Erythroblast (primary cell): ENCODE results near the gene FOXJ3.

ENCODE experiments used
- DNase-seq, 2 experiments: peaks; one replicate each; lab custom pipeline; 2025; lab: John Stamatoyannopoulos, UW
- GATA1 ChIP-seq: IDR thresholded peaks from 2 replicates; pipeline ENCODE4 v1.6.1; 2011; ENCODE audit warnings: low read depth, mild to moderate bottlenecking, control low read depth, low read length, moderate library complexity
- POLR2A ChIP-seq: IDR thresholded peaks from 2 replicates; pipeline ENCODE4 v1.6.1; 2011; ENCODE audit warnings: mild to moderate bottlenecking, low read length

Gene FOXJ3

DNA sequence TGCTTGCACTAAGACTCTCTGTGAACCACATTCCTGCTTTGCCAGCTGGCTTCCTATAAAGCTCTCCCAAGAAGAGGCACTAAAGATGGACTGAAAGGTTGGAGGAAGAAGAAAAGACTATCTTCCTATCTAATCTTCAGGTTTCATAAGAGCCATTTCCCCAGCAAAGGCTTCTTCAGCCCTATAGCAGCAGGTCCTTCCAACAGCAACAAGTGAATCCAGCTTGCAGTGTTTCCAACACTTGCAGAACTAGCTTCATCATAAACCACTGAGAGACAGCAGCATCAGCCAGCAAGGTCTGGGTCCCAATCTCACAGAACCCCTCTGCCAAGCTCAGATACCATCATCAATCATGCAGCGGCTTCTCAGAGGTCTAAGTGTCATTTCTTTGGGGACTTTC, 28.1 kb downstream of the FOXJ3 start:
- no peak for DNase-seq
- TF ChIP-seq POLR2A (no peak), GATA1 (no peak)

DNA sequence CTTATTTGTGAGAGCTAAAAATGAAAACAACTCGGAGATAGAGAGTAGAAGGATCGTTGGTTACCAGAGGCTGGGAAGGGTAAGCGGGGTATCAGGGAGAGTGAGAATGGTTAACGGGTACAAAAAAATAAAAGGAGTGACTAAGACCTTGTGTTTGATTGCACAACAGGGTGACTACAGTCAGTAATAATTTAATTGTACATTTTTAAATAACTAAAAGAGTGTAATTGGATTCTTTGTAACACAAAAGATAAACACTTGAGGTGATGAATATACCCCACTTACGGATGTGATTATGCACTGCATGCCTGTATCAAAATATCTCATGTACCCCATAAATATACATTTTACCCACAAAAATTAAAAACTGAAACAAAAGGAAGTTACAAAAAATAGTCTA, 29.4 kb downstream of the FOXJ3 start:
- no peak for DNase-seq
- TF ChIP-seq GATA1 (no peak), POLR2A (no peak)

DNA sequence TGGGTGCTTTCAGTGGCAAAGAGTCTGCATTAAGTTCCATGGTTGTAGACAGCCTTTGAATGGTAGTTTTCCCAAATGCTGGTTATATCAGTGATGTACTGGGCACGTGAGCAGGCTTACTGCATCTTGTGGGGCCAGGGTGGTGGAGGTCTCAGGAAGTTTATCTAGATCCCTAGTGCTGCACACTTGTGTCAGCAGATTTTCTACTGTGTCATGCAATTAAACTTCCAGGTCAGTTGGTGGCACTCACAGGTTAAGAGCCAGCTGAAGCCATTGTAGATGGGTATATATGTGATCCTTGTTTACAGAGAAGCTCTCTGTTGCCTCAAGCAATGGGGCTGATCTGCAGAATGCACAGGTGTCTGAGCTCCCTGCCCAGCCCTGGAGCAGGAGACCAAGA, 33.0 kb downstream of the FOXJ3 start:
- DNase-seq: no peak
- TF ChIP-seq POLR2A: no peak
- TF ChIP-seq GATA1: no peak

DNA sequence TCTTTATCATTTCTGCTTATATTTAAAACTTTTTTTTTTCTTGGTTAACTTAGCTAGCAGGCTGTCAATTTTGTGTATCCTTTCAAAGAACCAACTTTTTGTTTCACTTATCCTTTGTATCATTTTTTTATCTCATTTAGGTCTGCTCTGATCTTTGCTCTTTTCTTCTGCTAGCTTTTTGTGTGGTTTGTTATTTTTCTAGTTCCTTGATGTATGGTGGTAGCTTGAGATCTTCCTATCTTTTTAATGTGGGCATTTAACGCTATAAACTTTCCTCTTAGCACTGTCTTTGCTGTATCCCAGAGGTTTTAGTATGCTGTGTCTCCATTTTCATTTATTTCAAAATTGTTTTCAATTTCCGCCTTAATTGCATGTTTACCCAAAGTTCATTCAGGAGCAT, 36.5 kb downstream of the FOXJ3 start:
- DNase-seq: no peak
- TF ChIP-seq POLR2A (no peak), GATA1 (no peak)

DNA sequence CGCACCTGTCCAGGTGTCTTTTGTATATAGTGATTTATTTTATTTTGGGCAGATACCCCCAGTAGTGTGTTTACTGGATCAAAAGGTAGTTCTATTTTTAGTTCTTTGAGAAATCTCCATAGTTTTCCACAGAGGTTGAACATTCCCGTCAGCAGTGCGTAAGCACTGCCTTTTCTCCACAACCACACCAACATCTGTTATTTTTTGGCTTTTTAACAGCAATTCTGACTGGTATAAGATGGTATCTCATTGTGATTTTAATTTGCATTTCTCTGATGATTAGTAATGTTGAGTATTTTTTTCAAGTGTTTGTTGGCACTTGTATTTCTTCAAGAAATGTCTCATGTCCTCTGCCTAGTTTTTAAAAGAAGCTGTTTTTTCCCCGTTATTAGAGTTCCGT, 39.2 kb downstream of the FOXJ3 start:
- DNase-seq: no peak
- TF ChIP-seq GATA1 (no peak), POLR2A (no peak)

DNA sequence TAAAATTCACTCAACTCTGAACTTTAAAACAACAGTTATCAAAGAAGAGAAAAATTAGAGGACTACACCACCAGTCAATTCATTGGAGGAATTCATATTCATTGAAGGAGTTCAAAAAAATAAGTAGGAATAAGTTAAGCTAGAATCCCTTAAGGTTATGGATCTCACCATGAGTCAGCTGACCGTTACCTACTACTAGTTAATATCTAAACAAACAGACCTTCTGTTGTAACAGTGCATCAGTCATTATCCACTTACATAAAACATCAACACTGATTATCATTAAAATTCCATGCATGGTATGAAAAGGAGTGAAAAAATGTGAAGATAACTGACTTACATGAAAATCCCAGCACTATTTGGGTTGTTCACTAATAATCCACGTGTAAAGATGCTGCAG, 44.9 kb downstream of the FOXJ3 start:
- DNase-seq: no peak
- TF ChIP-seq POLR2A (no peak), GATA1 (no peak)

DNA sequence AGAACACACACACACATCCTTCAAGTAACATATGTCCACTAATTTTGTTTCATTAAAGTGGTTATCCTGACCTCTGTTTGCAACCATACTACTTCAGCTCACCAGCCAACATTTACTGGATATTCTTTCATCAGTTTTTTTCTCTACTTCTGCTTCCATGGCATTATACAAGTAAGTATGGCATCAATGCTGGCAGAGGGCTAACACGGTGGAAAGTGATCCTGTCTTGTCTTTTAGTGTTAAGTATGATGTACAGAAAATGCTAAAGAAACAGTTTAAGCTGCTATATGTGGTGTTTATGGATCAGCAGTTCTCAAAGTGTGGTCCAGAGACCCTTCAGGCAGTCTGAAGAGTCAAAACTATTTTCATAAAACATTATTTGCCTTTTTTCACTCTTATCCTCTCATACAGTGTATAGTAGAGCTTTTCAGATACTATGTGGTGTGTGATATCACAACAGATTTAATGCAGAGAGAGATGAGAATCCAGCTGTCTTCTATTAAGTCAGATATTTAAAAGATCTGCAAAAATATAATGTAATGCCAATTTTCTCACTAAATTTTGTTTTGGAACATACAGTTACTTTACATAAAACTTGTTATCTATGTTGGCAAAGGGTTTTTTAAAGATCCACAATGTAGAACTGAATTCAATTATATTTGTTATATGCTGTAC, 46.6 kb downstream of the FOXJ3 start:
- no peak for TF ChIP-seq POLR2A
- TF ChIP-seq GATA1: no peak
- no peak for DNase-seq

DNA sequence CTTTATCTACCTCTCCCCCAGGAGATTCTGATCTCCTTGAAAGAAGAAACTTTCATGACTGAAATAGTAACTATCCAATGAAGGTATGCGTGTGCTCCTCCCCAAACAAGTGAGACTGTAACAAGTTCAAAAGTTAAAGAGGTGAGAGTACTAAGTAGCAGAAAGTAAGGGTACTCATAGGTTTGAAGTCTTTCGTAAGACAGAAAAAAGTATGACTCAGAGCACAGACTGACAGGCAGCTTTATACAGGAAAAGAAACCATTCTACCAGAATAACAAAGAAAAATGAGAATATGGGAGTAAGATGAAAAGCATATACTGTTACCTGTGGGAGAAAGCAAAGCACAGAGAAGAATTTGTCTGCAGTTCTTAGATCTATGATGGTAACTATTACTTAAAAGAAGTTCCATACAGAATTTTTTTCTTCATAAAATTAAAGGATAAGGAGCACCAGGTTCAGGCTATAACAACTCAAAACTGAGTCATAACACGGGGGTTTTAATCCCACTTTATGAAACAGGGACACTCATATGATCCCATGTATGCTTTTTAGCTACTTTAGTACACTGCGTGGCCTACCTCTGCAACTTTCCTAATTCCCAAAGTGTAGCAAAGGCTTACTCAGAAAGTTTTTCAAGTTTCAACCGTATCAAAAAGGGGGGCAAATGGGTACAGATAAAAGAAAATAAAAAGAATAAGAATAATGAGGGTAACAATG, 52.0 kb downstream of the FOXJ3 start:
- TF ChIP-seq POLR2A (no peak), GATA1 (no peak)

DNA sequence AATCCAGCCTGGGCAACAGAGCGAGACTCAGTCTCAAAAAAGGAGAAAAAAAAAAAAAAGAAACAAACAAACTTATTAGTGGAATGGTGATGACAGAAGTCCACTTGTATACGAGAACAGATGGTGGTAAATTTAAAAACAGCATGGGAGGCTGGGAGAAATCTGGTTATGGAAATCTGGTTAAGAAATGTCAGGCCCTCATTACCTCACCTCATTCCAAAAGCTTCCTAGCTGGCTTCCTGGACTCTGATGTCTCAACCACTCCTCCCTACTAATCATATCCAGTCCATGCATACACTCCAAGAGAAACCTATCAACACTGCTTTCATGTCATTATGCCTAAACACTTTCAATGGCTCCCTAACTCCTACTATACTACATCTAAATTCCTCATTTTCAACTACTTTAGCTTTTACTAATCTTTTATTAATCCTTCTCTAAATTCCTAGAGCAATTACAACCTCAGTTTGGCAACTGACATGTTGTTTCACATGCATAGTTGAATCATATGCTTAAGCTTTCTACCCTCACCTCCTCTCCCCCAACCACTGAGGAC, 52.9 kb downstream of the FOXJ3 start:
- TF ChIP-seq GATA1 (no peak), POLR2A (no peak)
- no peak for DNase-seq

More for the DNA sequence above, 52.0 kb downstream of the FOXJ3 start:
- DNase-seq: no peak

DNA sequence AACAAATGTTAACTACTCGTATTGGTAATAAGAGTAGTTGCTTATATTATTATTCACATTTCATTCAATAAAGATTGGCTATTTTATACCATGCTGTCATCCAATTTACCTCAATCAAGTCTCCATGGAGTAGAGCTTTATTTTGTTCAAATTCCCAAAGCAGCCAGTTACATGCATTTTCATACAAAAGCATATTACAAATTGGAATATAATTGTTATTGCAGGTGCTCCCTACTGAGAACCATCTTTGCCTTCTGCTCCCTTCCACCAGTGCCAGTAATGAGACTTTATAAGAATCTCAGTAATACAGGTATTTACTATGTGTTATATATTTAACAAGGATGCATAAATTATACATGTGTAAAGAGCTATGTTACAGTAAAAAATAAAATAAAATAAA, 54.2 kb downstream of the FOXJ3 start:
- TF ChIP-seq POLR2A (no peak), GATA1 (no peak)

DNA sequence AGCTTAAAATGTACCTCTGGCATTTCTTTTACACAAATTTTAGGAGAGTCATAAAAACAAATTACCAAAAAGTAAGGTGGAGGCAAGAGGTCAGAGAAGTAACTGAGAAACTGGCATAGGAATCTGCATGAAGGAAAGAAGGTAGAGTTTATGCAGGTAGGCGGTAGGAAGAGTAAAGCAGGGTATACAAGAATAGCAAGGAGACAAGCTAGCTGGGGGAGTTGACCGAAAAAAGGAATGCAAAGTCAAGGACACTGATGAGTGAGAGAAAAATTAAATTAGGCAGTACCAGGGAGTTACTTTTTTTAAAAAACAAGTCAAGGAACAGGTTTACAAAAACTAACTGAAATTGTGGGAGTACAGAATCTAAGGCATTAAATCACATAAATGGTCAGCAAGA, 56.0 kb downstream of the FOXJ3 start:
- no peak for TF ChIP-seq GATA1
- DNase-seq: no peak

More for the DNA sequence above, 54.2 kb downstream of the FOXJ3 start:
- DNase-seq: no peak

DNA sequence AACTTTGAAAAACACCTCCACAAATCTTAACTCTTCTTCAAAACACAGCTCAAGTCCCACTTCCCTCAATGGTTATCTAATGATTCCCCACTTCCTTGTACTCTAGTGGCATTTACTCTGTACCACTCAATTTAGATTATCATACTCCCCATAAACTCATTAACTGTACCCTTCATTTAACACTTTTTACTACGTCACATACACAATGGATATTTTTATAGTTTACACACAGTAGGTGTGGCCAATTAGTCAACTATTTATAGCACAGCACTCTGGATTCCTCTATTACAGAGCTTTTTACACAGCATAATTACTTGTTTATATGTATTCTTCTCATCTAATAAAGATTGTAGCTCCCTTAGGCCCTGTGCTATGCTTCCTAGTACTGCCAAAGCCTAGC, 62.1 kb downstream of the FOXJ3 start:
- DNase-seq: no peak
- TF ChIP-seq POLR2A (no peak), GATA1 (no peak)

DNA sequence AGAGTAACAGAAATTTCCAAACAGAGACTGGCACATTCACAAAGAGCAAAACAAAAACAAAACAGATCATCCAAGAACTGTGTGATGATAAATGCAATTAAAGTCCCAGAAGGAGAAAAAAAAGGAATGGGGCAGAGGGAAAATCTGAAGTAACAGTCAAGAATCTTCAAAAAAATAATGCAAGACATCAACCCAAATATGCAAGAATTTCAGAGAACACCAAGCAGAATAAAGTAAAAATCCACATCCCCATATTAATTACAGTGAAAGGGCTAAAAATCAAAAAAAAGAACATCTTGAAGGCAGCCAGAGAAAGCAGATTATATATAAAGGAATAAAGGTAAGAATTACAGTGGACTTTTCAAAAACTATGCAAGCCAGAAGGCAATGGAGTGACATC, 67.1 kb downstream of the FOXJ3 start:
- TF ChIP-seq POLR2A (no peak), GATA1 (no peak)
- no peak for DNase-seq

DNA sequence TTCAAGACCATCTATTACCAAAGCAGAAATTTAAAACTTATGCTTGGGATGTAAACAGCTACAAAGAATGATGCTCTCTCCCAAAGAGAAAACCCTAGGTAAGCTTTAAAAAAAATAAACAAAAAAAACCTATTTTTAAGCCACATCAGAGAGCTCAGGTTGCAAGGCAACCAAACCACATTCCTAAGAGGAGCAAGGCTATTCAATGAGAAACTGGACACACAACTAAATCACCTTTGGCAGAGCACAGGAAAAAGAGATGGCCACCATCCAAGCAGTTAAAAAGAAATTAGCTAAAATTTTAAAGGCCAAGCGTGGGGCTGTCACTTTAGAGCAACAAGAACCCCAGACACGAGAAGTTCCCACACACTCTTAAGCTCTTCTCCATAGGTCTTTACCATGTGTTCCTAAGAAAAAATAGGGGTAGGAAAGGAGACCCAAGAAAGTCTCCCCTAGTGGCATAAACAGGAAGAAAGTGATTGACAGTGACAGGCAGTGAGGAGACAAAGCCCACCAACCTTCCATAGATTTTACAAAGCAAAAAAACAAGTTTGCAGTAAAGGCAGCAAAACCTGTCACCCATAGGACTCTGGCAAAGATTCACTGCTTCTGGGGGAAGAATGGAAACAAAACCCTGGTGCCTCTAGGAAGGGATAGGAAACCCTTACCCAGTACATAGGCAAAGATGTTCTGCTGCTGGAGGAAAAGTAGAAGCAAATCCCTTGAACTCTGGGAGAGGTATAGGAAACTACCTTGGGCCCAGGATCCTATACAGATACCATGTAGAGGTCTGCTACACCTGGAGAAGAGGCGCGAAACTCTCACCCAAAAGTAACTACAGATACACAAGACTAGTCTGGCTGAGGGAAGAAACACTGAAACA, 68.5 kb downstream of the FOXJ3 start:
- no peak for TF ChIP-seq GATA1
- TF ChIP-seq POLR2A: no peak
- DNase-seq: no peak
